ENCODE data around the gene AKR7A2.

- TF ChIP-seq CTCF (IDR thresholded peaks at IDR 0.05) (no peak), POLR2A (IDR thresholded peaks at IDR 0.05) (no peak)
Measured at GRCh38 chr1:19313961-19314882, 2.3 kb upstream of the AKR7A2 start.
